Keratinocyte (primary cell): ENCODE results near the gene TYW3. TPM values are rescaled to one million over a fixed set of nuclear protein-coding genes. Genes with fewer than 3 reads are reported as not detected.

Source experiments
- DNase-seq: peaks from one replicate; pipeline ENCODE4 v3.0.0-alpha.2; 2011; ENCODE audit warnings: low read depth, missing footprints, low spot score
- FAIRE-seq: peaks from 2 replicates; lab custom pipeline; 2011; peaks lifted over from hg19 to GRCh38; lab: Jason Lieb, UNC
- H2AFZ ChIP-seq: 2 replicates; pipeline ENCODE4 v1.6.0; 2012; ENCODE audit warnings: low read length, control low read depth, inconsistent platforms; ENCODE audit not compliant: control insufficient read depth
- H3K27ac ChIP-seq: 2 replicates; pipeline ENCODE4 v1.5.1; 2011; ENCODE audit warnings: low read length; ENCODE audit not compliant: control insufficient read depth, insufficient read depth
- H3K27me3 ChIP-seq: 3 replicates; pipeline ENCODE4 v1.6.0; 2011; ENCODE audit warnings: low read length; ENCODE audit not compliant: control insufficient read depth, insufficient read depth; ENCODE audit errors: extremely low read depth
- H3K36me3 ChIP-seq, 2 experiments: 2 replicates in 1 of 2; 3 replicates in 1 of 2; pipeline ENCODE4 v1.5.1; 2011; ENCODE audit warnings: low read length in 2 of 2, mild to moderate bottlenecking in 1 of 2; ENCODE audit not compliant: control insufficient read depth in 2 of 2, insufficient read depth in 2 of 2; ENCODE audit errors: extremely low read depth in 1 of 2
- H3K4me1 ChIP-seq: 3 replicates; pipeline ENCODE4 v1.5.1; 2011; ENCODE audit warnings: low read length; ENCODE audit not compliant: control insufficient read depth, insufficient read depth; ENCODE audit errors: extremely low read depth
- H3K4me2 ChIP-seq: 3 replicates; pipeline ENCODE4 v1.6.0; 2011; ENCODE audit warnings: low read depth, low read length; ENCODE audit not compliant: control insufficient read depth, insufficient read depth; ENCODE audit errors: extremely low read depth
- H3K4me3 ChIP-seq, 3 experiments: fragments of 200-600 bp in 1 of 3; sonication (generic) in 1 of 3; 2 replicates in 2 of 3; 3 replicates in 1 of 3; pipeline ENCODE4 v1.5.1; 2011 to 2016; ENCODE audit warnings: low read length in 3 of 3, mild to moderate bottlenecking in 3 of 3, control low read depth in 2 of 3, inconsistent platforms in 1 of 3, low read depth in 1 of 3, mixed read lengths in 1 of 3, mixed run types in 1 of 3, moderate library complexity in 1 of 3; ENCODE audit not compliant: control insufficient read depth in 2 of 3, insufficient read depth in 2 of 3; ENCODE audit errors: extremely low read depth in 1 of 3
- H3K79me2 ChIP-seq: 2 replicates; pipeline ENCODE4 v1.6.0; 2012; ENCODE audit warnings: low read length; ENCODE audit not compliant: control insufficient read depth, insufficient read depth
- H3K9ac ChIP-seq: 3 replicates; pipeline ENCODE4 v1.6.0; 2011; ENCODE audit warnings: low read length; ENCODE audit not compliant: control insufficient read depth, insufficient read depth; ENCODE audit errors: extremely low read depth
- H3K9me1 ChIP-seq: 3 replicates; pipeline ENCODE4 v1.6.0; 2011; ENCODE audit warnings: low read length; ENCODE audit not compliant: control insufficient read depth, insufficient read depth; ENCODE audit errors: extremely low read depth
- H3K9me3 ChIP-seq: 2 replicates; pipeline ENCODE4 v1.5.1; 2012; ENCODE audit warnings: low read depth, low read length; ENCODE audit not compliant: control insufficient read depth
- H4K20me1 ChIP-seq: 3 replicates; pipeline ENCODE4 v1.6.0; 2011; ENCODE audit warnings: low read length; ENCODE audit not compliant: control insufficient read depth, insufficient read depth; ENCODE audit errors: extremely low read depth
- EZH2 ChIP-seq: IDR thresholded peaks from one replicate; pipeline ENCODE4 v1.6.1; 2012; ENCODE audit warnings: inconsistent platforms, mild to moderate bottlenecking, low read length, moderate library complexity
- dilution Hi-C: fragments of 300-500 bp; cut with MboI; formaldehyde crosslinking; loops from one replicate; pipeline ENCODE4 v1.7.0; 2020; ENCODE audit warnings: low sequenced_read_pairs; ENCODE audit not compliant: extremely low pct_ligation_motif_present
- polyA plus RNA-seq, 5 experiments: library from polyadenylated mRNA; depleted of rRNA in 3 of 5; stranded (reverse) in 3 of 5; stranded (forward) in 1 of 5; unstranded in 1 of 5; fragments of >200 nt; gene quantifications; 1 replicate in 1 of 5; 2 replicates in 3 of 5; 3 replicates in 1 of 5; pipeline versions ENCODE4 v1.2.1 to v1.2.3, GENCODE V29; 2011 to 2012; ENCODE audit warnings: missing spikeins in 2 of 5, low read depth in 1 of 5, low replicate concordance in 1 of 5
- TF ChIP-seq, protein P1 (sequence below), 3 experiments: IDR thresholded peaks in 1 of 3; conservative IDR thresholded peaks in 1 of 3; optimal IDR thresholded peaks in 1 of 3; 2 replicates in 2 of 3; 3 replicates in 1 of 3; pipeline versions ENCODE3 to v1.5.1; 2011; ENCODE audit warnings: low read length in 3 of 3, mild to moderate bottlenecking in 3 of 3, moderate library complexity in 2 of 3, control low read depth in 1 of 3, inconsistent platforms in 1 of 3; ENCODE audit not compliant: insufficient read depth in 2 of 3; ENCODE audit errors: extremely low read depth in 1 of 3

The TYW3 gene
- polyA plus RNA-seq, 1 donor (not counting 4 experiments of a cell fraction or from before 2014, with no cell fraction given), result 25.9 TPM

DNA sequence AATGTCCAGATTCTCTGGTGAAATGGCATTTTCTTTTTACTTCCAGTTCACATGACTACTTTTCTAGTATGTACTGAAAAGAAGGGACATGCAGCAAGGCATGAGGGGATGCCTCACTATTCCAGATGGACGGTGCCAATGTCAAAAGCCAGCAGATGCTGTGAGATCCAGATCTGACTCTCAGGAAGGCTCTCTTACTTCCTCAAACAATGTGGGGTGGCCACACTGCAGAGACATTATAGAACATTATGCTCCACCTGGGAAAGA, 17.8 kb upstream of the TYW3 start:
- dilution Hi-C loops, result no loop called here
- H3K36me3 ChIP-seq, result peaks cover 2 to 4% of the 10 kb centered on the region in 2 experiments
- no peaks in the 10 kb centered on the region for H3K9me1 ChIP-seq
- no peak overlapping the region for H3K4me2 ChIP-seq
- DNase-seq, result no peak
- TF ChIP-seq EZH2, result no peak
- TF ChIP-seq, protein P1, sequence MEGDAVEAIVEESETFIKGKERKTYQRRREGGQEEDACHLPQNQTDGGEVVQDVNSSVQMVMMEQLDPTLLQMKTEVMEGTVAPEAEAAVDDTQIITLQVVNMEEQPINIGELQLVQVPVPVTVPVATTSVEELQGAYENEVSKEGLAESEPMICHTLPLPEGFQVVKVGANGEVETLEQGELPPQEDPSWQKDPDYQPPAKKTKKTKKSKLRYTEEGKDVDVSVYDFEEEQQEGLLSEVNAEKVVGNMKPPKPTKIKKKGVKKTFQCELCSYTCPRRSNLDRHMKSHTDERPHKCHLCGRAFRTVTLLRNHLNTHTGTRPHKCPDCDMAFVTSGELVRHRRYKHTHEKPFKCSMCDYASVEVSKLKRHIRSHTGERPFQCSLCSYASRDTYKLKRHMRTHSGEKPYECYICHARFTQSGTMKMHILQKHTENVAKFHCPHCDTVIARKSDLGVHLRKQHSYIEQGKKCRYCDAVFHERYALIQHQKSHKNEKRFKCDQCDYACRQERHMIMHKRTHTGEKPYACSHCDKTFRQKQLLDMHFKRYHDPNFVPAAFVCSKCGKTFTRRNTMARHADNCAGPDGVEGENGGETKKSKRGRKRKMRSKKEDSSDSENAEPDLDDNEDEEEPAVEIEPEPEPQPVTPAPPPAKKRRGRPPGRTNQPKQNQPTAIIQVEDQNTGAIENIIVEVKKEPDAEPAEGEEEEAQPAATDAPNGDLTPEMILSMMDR (optimal IDR thresholded peaks at IDR 0.05 in 1 of 3, IDR thresholded peaks at IDR 0.05 in 1 of 3, conservative IDR thresholded peaks at IDR 0.05 in 1 of 3; ENCODE audit: extremely low read depth in 1 of 3, insufficient read depth in 2 of 3, low read length in 3 of 3), result no peak
- no peak overlapping the region for H3K4me3 ChIP-seq
- H2AFZ ChIP-seq, result no peak overlapping the region
- no peaks in the 10 kb centered on the region for H3K79me2 ChIP-seq
- H3K27ac ChIP-seq, result no peak overlapping the region
- H3K9ac ChIP-seq, result no peak overlapping the region
- H3K27me3 ChIP-seq, result no peaks in the 10 kb centered on the region
- FAIRE-seq, result no peak
- no peaks in the 10 kb centered on the region for H3K4me1 ChIP-seq
- no peaks in the 10 kb centered on the region for H4K20me1 ChIP-seq
- no peaks in the 10 kb centered on the region for H3K9me3 ChIP-seq

DNA sequence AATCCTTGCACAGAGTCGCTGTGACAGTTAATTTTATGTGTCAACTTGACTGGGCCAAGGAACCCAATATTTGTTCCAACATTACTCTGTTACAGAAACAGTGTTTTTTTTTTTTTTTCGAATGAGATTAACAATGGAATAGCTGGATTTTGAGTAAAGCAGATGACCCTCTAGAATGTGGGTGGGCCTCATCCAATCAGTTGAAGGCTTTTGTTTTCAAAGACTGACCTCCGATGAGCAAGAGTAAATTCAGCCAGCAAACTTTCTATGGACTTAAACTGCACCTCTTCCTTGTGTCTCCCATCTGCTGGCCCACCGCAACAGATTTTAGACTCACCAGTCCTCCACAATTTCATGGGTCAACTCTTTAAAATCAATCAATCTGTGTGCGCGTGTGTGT, 17.1 kb upstream of the TYW3 start:
- Histone ChIP-seq H3K36me3 (peaks cover 2 to 3% of the 10 kb centered on the region in 2 experiments), H4K20me1 (no peaks in the 10 kb centered on the region), H3K79me2 (no peaks in the 10 kb centered on the region), H3K9ac (no peak overlapping the region), H3K4me3 (no peak overlapping the region), H3K27ac (no peak overlapping the region), H3K27me3 (no peaks in the 10 kb centered on the region), H3K9me3 (no peaks in the 10 kb centered on the region), H3K4me1 (no peaks in the 10 kb centered on the region), H2AFZ (no peak overlapping the region), H3K4me2 (no peak overlapping the region), H3K9me1 (no peaks in the 10 kb centered on the region)
- TF ChIP-seq, protein P1 (optimal IDR thresholded peaks at IDR 0.05 in 1 of 3, IDR thresholded peaks at IDR 0.05 in 1 of 3, conservative IDR thresholded peaks at IDR 0.05 in 1 of 3; ENCODE audit: extremely low read depth in 1 of 3, insufficient read depth in 2 of 3, low read length in 3 of 3), result no peak
- TF ChIP-seq EZH2, result no peak
- dilution Hi-C loops, result no loop called here
- FAIRE-seq (no peak), DNase-seq (no peak)
